Measurements from ENCODE around the gene KRTAP10-4. TPM values are rescaled to one million over a fixed set of nuclear protein-coding genes. Genes with fewer than 3 reads are reported as not detected.

Gene KRTAP10-4
- total and polyA plus RNA-seq, 2 donors (not counting 3 experiments of a cell fraction or from before 2014, with no cell fraction given), result not detected

- intact Hi-C loops (cut with micrococcal nuclease), result no loop called here
- Histone ChIP-seq H3K9ac (replicated peaks; ENCODE audit: extremely low read depth, insufficient read depth, low read length) (no peak overlapping the region), H3K79me2 (ENCODE audit: control insufficient read depth, insufficient read depth, low read length) (no peaks in the 10 kb centered on the region), H3K4me2 (ENCODE audit: insufficient read depth, low read length) (no peak overlapping the region), H3K36me3 (ENCODE audit: control insufficient read depth in 2 of 2, extremely low read depth in 1 of 2, insufficient read depth in 2 of 2, low read length in 2 of 2) (no peaks in the 10 kb centered on the region), H3K4me3 (replicated peaks in 1 of 3; ENCODE audit: insufficient read depth in 1 of 3, low read depth in 1 of 3, low read length in 3 of 3) (no peak overlapping the region), H3K9me3 (replicated peaks; ENCODE audit: control insufficient read depth, insufficient read depth, low read length) (no peaks in the 10 kb centered on the region), H3K27ac (ENCODE audit: insufficient read depth, low read depth, low read length) (no peak overlapping the region), H4K20me1 (replicated peaks; ENCODE audit: control insufficient read depth, extremely low read depth, insufficient read depth, low read length) (no peaks in the 10 kb centered on the region), H3K9me1 (replicated peaks; ENCODE audit: control insufficient read depth, extremely low read depth, insufficient read depth, low read length) (no peaks in the 10 kb centered on the region), H3K27me3 (ENCODE audit: control insufficient read depth in 2 of 2, insufficient read depth in 2 of 2, low read length in 2 of 2) (no peaks in the 10 kb centered on the region), H3K4me1 (ENCODE audit: control insufficient read depth, extremely low read depth, insufficient read depth, low read length) (no peaks in the 10 kb centered on the region), H2AFZ (ENCODE audit: low read depth, low read length) (no peak overlapping the region)
- ChIA-PET CTCF (interaction anchor here (1.6 to 4.2 kb wide), 3 partner anchors 11 to 174 kb away, joined by 5 to 28 read pairs (median 20); no protein-coding TSS in a partner anchor), POLR2A (no interaction called here)
- TF ChIP-seq POLR2A (IDR thresholded peaks at IDR 0.05; ENCODE audit: low read depth, low read length) (no peak), MAX (IDR thresholded peaks at IDR 0.05; ENCODE audit: insufficient read depth, insufficient read length) (no peak), GATA2 (IDR thresholded peaks at IDR 0.05; ENCODE audit: insufficient read depth, insufficient read length, low read depth, low read length) (no peak), CTCF (IDR thresholded peaks at IDR 0.05; ENCODE audit: extremely low read depth in 1 of 2, insufficient read depth in 1 of 2, low read depth in 1 of 2, low read length in 2 of 2) (no peak), JUN (IDR thresholded peaks at IDR 0.05; ENCODE audit: borderline replicate concordance, insufficient read depth, insufficient read length, low read depth) (no peak)
- DNase-seq (ENCODE audit: low read depth, low spot score), result no peak
- dilution Hi-C loops (cut with MboI; ENCODE audit: extremely low pct_ligation_motif_present, low sequenced_read_pairs), result no loop called here
- FAIRE-seq, result no peak
- no TSS peak for BruUV-seq (replicated peaks)
Observed at GRCh38 chr21:44619886-44620285, 46.4 kb downstream of the KRTAP10-4 start.

- intact Hi-C loops (cut with micrococcal nuclease), result no loop called here
Observed at GRCh38 chr21:44623575-44623974, 50.0 kb downstream of the KRTAP10-4 start.

More at GRCh38 chr21:44623575-44623974, 50.0 kb downstream of the KRTAP10-4 start:
- Histone ChIP-seq H3K9me3 (replicated peaks; ENCODE audit: control insufficient read depth, insufficient read depth, low read length) (no peaks in the 10 kb centered on the region), H3K27me3 (ENCODE audit: control insufficient read depth in 2 of 2, insufficient read depth in 2 of 2, low read length in 2 of 2) (no peaks in the 10 kb centered on the region), H3K9ac (replicated peaks; ENCODE audit: extremely low read depth, insufficient read depth, low read length) (no peak overlapping the region), H3K4me2 (ENCODE audit: insufficient read depth, low read length) (no peak overlapping the region), H4K20me1 (replicated peaks; ENCODE audit: control insufficient read depth, extremely low read depth, insufficient read depth, low read length) (no peaks in the 10 kb centered on the region), H3K79me2 (ENCODE audit: control insufficient read depth, insufficient read depth, low read length) (no peaks in the 10 kb centered on the region), H3K4me1 (ENCODE audit: control insufficient read depth, extremely low read depth, insufficient read depth, low read length) (no peaks in the 10 kb centered on the region), H3K9me1 (replicated peaks; ENCODE audit: control insufficient read depth, extremely low read depth, insufficient read depth, low read length) (no peaks in the 10 kb centered on the region), H3K4me3 (replicated peaks in 1 of 3; ENCODE audit: insufficient read depth in 1 of 3, low read depth in 1 of 3, low read length in 3 of 3) (no peak overlapping the region), H3K36me3 (ENCODE audit: control insufficient read depth in 2 of 2, extremely low read depth in 1 of 2, insufficient read depth in 2 of 2, low read length in 2 of 2) (no peaks in the 10 kb centered on the region), H3K27ac (ENCODE audit: insufficient read depth, low read depth, low read length) (no peak overlapping the region), H2AFZ (ENCODE audit: low read depth, low read length) (no peak overlapping the region)
- CTCF ChIA-PET, result no interaction called here
- dilution Hi-C loops (cut with MboI; ENCODE audit: extremely low pct_ligation_motif_present, low sequenced_read_pairs), result no loop called here
- DNase-seq (ENCODE audit: low read depth, low spot score) (no peak), FAIRE-seq (no peak)
- TF ChIP-seq EZH2 (IDR thresholded peaks at IDR 0.05; ENCODE audit: borderline replicate concordance, low read depth, low read length, severe bottlenecking) (no peak), MYC (IDR thresholded peaks at IDR 0.05; ENCODE audit: low read depth, low read length) (no peak), CTCF (IDR thresholded peaks at IDR 0.05; ENCODE audit: extremely low read depth in 1 of 2, insufficient read depth in 1 of 2, low read depth in 1 of 2, low read length in 2 of 2) (no peak), POLR2AphosphoS5 (IDR thresholded peaks at IDR 0.05; ENCODE audit: insufficient read depth, low read depth, low read length) (no peak), FOS (IDR thresholded peaks at IDR 0.05; ENCODE audit: borderline replicate concordance, insufficient read depth, low read length) (no peak), MAX (IDR thresholded peaks at IDR 0.05; ENCODE audit: insufficient read depth, insufficient read length) (no peak), GATA2 (IDR thresholded peaks at IDR 0.05; ENCODE audit: insufficient read depth, insufficient read length, low read depth, low read length) (no peak), POLR2A (IDR thresholded peaks at IDR 0.05; ENCODE audit: low read depth, low read length) (no peak), JUN (IDR thresholded peaks at IDR 0.05; ENCODE audit: borderline replicate concordance, insufficient read depth, insufficient read length, low read depth) (no peak)
- no TSS peak for BruUV-seq (replicated peaks)
- POLR2A ChIA-PET, result no interaction called here

Data from endothelial cell of umbilical vein (primary cell).